ENCODE data around the gene DUOX1.

Gene DUOX1

GRCh38 chr15:45179221-45179985 is 49.6 kb downstream of the DUOX1 start:
- Mint-ChIP-seq H3K9me3 (no peaks in the 10 kb centered on the region), H3K4me3 (no peak overlapping the region), H3K4me1 (peaks cover 43% of the 10 kb centered on the region), H3K27ac (no peak overlapping the region), H3K27me3 (no peaks in the 10 kb centered on the region)
- ATAC-seq, result peak; percentile 21
- DNase-seq, result peak; percentile 26 to 38

GRCh38 chr15:45180201-45180600 is 50.4 kb downstream of the DUOX1 start:
- Mint-ChIP-seq H3K4me3 (no peak overlapping the region), H3K27ac (no peak overlapping the region), H3K9me3 (no peaks in the 10 kb centered on the region), H3K4me1 (peaks cover 51% of the 10 kb centered on the region), H3K27me3 (no peaks in the 10 kb centered on the region)
- ATAC-seq (peak; percentile 74), DNase-seq (peak in 1 of 2 donors; percentile 38)

- Mint-ChIP-seq H3K4me1 (peaks cover 57% of the 10 kb centered on the region), H3K4me3 (no peak overlapping the region), H3K9me3 (no peaks in the 10 kb centered on the region), H3K27ac (no peak overlapping the region), H3K27me3 (no peaks in the 10 kb centered on the region)
- ATAC-seq, result no peak
- DNase-seq, result no peak
These were observed 51.0 kb downstream of the DUOX1 start for GRCh38 chr15:45180648-45181436.

GRCh38 chr15:45181491-45182285 is 51.9 kb downstream of the DUOX1 start:
- Mint-ChIP-seq H3K27me3 (no peaks in the 10 kb centered on the region), H3K4me3 (no peak overlapping the region), H3K4me1 (peaks cover 66% of the 10 kb centered on the region), H3K9me3 (no peaks in the 10 kb centered on the region), H3K27ac (no peak overlapping the region)
- ATAC-seq, result no peak
- no peak for DNase-seq

GRCh38 chr15:45182996-45183395 is 53.2 kb downstream of the DUOX1 start:
- H3K4me1 Mint-ChIP-seq, result peaks cover 70% of the 10 kb centered on the region
- H3K9me3 Mint-ChIP-seq, result no peaks in the 10 kb centered on the region
- no peaks in the 10 kb centered on the region for H3K27me3 Mint-ChIP-seq
- H3K27ac Mint-ChIP-seq, result no peak overlapping the region
- H3K4me3 Mint-ChIP-seq, result no peak overlapping the region
- DNase-seq (no peak), ATAC-seq (no peak)

- Mint-ChIP-seq H3K27ac (peak overlapping the region in 1 of 2 donors; percentile 35), H3K27me3 (no peaks in the 10 kb centered on the region), H3K9me3 (no peaks in the 10 kb centered on the region), H3K4me3 (no peak overlapping the region), H3K4me1 (peaks cover 74% of the 10 kb centered on the region)
- DNase-seq, result no peak
- ATAC-seq, result no peak
These were observed 53.7 kb downstream of the DUOX1 start for GRCh38 chr15:45183511-45183910.

- DNase-seq (no peak), ATAC-seq (no peak)
- no peaks in the 10 kb centered on the region for H3K9me3 Mint-ChIP-seq
- H3K4me1 Mint-ChIP-seq, result peaks cover 77% of the 10 kb centered on the region
- no peak overlapping the region for H3K27ac Mint-ChIP-seq
- peak overlapping the region in 1 of 2 donors; percentile 68 for H3K4me3 Mint-ChIP-seq
- H3K27me3 Mint-ChIP-seq, result no peaks in the 10 kb centered on the region
These were observed 54.8 kb downstream of the DUOX1 start for GRCh38 chr15:45184562-45185041.

- H3K4me3 Mint-ChIP-seq, result peak overlapping the region in 1 of 2 donors; percentile 88
- ATAC-seq, result no peak
- H3K27ac Mint-ChIP-seq, result no peak overlapping the region
- H3K9me3 Mint-ChIP-seq, result no peaks in the 10 kb centered on the region
- no peaks in the 10 kb centered on the region for H3K27me3 Mint-ChIP-seq
- peaks cover 76% of the 10 kb centered on the region for H3K4me1 Mint-ChIP-seq
- no peak for DNase-seq
These were observed 55.4 kb downstream of the DUOX1 start for GRCh38 chr15:45185069-45185779.

- Mint-ChIP-seq H3K27ac (peak overlapping the region in 1 of 2 donors; percentile 94), H3K4me1 (peaks cover 71% of the 10 kb centered on the region)
- no peak for DNase-seq
These were observed 56.3 kb downstream of the DUOX1 start for GRCh38 chr15:45185903-45186770.

GRCh38 chr15:45186771-45187577 is 57.2 kb downstream of the DUOX1 start:
- no peak for DNase-seq
- H3K4me3 Mint-ChIP-seq, result peak overlapping the region; percentile 80 to 88
- H3K27me3 Mint-ChIP-seq, result no peaks in the 10 kb centered on the region
- peaks cover 63% of the 10 kb centered on the region for H3K4me1 Mint-ChIP-seq
- H3K9me3 Mint-ChIP-seq, result no peaks in the 10 kb centered on the region
- ATAC-seq, result no peak
- peak overlapping the region; percentile 84 to 94 for H3K27ac Mint-ChIP-seq

More at GRCh38 chr15:45185903-45186770, 56.3 kb downstream of the DUOX1 start:
- H3K4me3 Mint-ChIP-seq, result peak overlapping the region; percentile 80 to 88
- no peaks in the 10 kb centered on the region for H3K27me3 Mint-ChIP-seq
- no peak for ATAC-seq
- no peaks in the 10 kb centered on the region for H3K9me3 Mint-ChIP-seq

GRCh38 chr15:45187578-45187893 is 57.7 kb downstream of the DUOX1 start:
- peak; percentile 27 for ATAC-seq
- Mint-ChIP-seq H3K4me1 (peaks cover 61% of the 10 kb centered on the region), H3K27ac (no peak overlapping the region)

GRCh38 chr15:45187894-45188830 is 58.4 kb downstream of the DUOX1 start, which contains the start of gene SHF:
TSS of gene SHF (minus strand) at chr15:45187966. CDS start at chr15:45187951, 15 bp downstream.
- peak within 1 kb of the TSS; percentile 97 for H3K27ac Mint-ChIP-seq
- peak; percentile 79 for ATAC-seq
- no peaks in the 10 kb centered on the region for H3K27me3 Mint-ChIP-seq
- peaks cover 56% of the 10 kb centered on the region for H3K4me1 Mint-ChIP-seq
- H3K4me3 Mint-ChIP-seq, result peak within 1 kb of the TSS; percentile 88 to 92
- peak; percentile 69 to 78 for DNase-seq
- no peaks in the 10 kb centered on the region for H3K9me3 Mint-ChIP-seq

More at GRCh38 chr15:45187578-45187893, 57.7 kb downstream of the DUOX1 start:
- H3K4me3 Mint-ChIP-seq, result peak overlapping the region in 1 of 2 donors; percentile 88
- no peaks in the 10 kb centered on the region for H3K27me3 Mint-ChIP-seq
- no peak for DNase-seq
- H3K9me3 Mint-ChIP-seq, result no peaks in the 10 kb centered on the region
